ENCODE measurements around the gene LRRFIP1.

- TF ChIP-seq CTCF (IDR thresholded peaks at IDR 0.05; ENCODE audit: low read depth, low read length, poor library complexity, severe bottlenecking) (no peak), EZH2phosphoT487 (IDR thresholded peaks at IDR 0.05; ENCODE audit: borderline replicate concordance, low read length) (no peak)
Measured at GRCh38 chr2:237797253-237797652, 169.9 kb downstream of the LRRFIP1 start.
